Breast epithelium (tissue), 3 donors: ENCODE data around the gene MC3R.

Source experiments
- POLR2A ChIP-seq: fragments of 450-650 bp; IDR thresholded peaks from one replicate; pipeline ENCODE4 v1.6.1; 2016; ENCODE audit warnings: antibody characterized with exemption, mild to moderate bottlenecking, moderate library complexity
- POLR2AphosphoS5 ChIP-seq, 3 donors: sonication (generic); formaldehyde crosslinking; IDR thresholded peaks; one replicate each; pipeline ENCODE4 v1.6.1; 2017; ENCODE audit warnings: antibody characterized with exemption in 3 of 3
- TF ChIP-seq, protein P1 (sequence below), 3 donors: fragments of 450-650 bp; IDR thresholded peaks; one replicate each; pipeline ENCODE4 v1.5.1; 2016 to 2017; ENCODE audit warnings: antibody characterized with exemption in 3 of 3, mild to moderate bottlenecking in 3 of 3, moderate library complexity in 3 of 3

DNA sequence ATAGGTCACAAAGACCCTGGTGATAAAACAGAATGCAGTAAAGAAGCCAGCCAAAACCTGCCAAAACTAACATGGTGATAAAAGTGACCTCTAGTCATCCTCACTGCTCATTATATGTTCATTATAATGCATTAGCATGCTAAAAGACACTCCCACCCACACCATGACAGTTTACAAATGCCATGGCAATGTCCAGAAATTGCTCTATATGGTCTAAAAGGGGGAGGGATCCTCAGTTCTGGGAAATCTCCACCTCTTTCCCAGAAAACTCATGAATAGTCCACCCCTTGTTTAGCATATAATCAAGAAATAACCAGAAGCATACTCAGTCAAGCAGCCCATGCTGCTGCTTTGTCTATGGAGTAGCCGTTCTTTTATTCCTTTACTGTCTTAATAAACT is 40.4 kb upstream of the MC3R start:
- no peak for TF ChIP-seq POLR2A
- TF ChIP-seq, protein P1, sequence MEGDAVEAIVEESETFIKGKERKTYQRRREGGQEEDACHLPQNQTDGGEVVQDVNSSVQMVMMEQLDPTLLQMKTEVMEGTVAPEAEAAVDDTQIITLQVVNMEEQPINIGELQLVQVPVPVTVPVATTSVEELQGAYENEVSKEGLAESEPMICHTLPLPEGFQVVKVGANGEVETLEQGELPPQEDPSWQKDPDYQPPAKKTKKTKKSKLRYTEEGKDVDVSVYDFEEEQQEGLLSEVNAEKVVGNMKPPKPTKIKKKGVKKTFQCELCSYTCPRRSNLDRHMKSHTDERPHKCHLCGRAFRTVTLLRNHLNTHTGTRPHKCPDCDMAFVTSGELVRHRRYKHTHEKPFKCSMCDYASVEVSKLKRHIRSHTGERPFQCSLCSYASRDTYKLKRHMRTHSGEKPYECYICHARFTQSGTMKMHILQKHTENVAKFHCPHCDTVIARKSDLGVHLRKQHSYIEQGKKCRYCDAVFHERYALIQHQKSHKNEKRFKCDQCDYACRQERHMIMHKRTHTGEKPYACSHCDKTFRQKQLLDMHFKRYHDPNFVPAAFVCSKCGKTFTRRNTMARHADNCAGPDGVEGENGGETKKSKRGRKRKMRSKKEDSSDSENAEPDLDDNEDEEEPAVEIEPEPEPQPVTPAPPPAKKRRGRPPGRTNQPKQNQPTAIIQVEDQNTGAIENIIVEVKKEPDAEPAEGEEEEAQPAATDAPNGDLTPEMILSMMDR (IDR thresholded peaks at IDR 0.05): no peak
- TF ChIP-seq POLR2AphosphoS5 (IDR thresholded peaks at IDR 0.05): no peak
